ENCODE data around the gene NAA16. TPM values are rescaled to one million over a fixed set of nuclear protein-coding genes. Genes with fewer than 3 reads are reported as not detected.

NAA16 gene
- polyA plus RNA-seq, 1 of the 3 experiments (the other 2 are of a cell fraction) = 4.4 TPM

DNA sequence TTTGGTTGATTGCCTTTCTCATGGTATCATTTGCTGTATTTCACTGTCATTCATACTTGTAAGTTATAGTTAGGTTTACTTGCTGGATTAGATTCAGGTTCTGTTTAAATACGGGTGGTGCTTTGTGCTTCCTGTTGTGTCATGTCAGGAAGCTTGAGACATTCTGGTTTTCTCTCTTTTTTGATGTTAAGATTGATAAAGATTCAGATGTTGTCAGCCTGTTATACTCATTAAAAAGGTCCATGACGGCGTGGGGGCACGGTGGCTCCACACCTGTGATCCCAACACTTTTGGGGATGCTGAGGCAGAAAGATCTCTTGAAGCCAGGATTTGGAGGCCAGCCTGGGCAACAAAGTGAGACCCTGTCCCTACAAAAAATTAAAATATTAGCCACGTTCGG lies 45.7 kb downstream of the NAA16 start:
- Histone ChIP-seq H3K27me3 (ENCODE audit: insufficient read depth) (no peaks in the 10 kb centered on the region), H2AFZ (ENCODE audit: low read depth) (no peak overlapping the region), H3K4me2 (no peak overlapping the region), H3K9ac (no peak overlapping the region), H3K27ac (ENCODE audit: low read depth in 2 of 2, low read length in 1 of 2) (no peak overlapping the region), H3F3A (replicated peaks; ENCODE audit: insufficient read depth) (peaks cover 6% of the 10 kb centered on the region), H3K9me3 (no peaks in the 10 kb centered on the region), H3K79me2 (ENCODE audit: insufficient read depth) (peaks cover 8% of the 10 kb centered on the region; the same call in 1 of the 2 replicates), H3K4me1 (ENCODE audit: control insufficient read depth in 1 of 2, insufficient read depth in 2 of 2, low read depth in 1 of 2, low read length in 1 of 2) (peaks cover 0 to 6% of the 10 kb centered on the region in 2 experiments; a peak in 1 of 4 replicates), H4K20me1 (ENCODE audit: insufficient read depth) (no peaks in the 10 kb centered on the region), H3K4me3 (ENCODE audit: low read depth in 2 of 2, low read length in 1 of 2) (no peak overlapping the region), H3K9me2 (no peaks in the 10 kb centered on the region), H3K36me3 (replicated peaks in 1 of 2; ENCODE audit: control insufficient read depth in 1 of 2, insufficient read depth in 2 of 2, low read length in 1 of 2) (peaks cover 36 to 38% of the 10 kb centered on the region in 2 experiments)
- ChIA-PET POLR2A (no interaction called here), CTCF (no interaction called here)
- no peak for DNase-seq
- no peak for TF ChIP-seq CHD2 (IDR thresholded peaks at IDR 0.05; ENCODE audit: low read length, partially characterized antibody)
- TF ChIP-seq FOXJ3 (CRISPR knock-in tag; IDR thresholded peaks at IDR 0.05) = no peak
- no peak for TF ChIP-seq SIN3A (IDR thresholded peaks at IDR 0.05; ENCODE audit: borderline replicate concordance, low read depth, low read length)
- TF ChIP-seq NFIC (IDR thresholded peaks at IDR 0.05; ENCODE audit: borderline replicate concordance) = no peak
- TF ChIP-seq MXI1 (IDR thresholded peaks at IDR 0.05; ENCODE audit: low read depth, low read length) = no peak
- TF ChIP-seq, protein P1, sequence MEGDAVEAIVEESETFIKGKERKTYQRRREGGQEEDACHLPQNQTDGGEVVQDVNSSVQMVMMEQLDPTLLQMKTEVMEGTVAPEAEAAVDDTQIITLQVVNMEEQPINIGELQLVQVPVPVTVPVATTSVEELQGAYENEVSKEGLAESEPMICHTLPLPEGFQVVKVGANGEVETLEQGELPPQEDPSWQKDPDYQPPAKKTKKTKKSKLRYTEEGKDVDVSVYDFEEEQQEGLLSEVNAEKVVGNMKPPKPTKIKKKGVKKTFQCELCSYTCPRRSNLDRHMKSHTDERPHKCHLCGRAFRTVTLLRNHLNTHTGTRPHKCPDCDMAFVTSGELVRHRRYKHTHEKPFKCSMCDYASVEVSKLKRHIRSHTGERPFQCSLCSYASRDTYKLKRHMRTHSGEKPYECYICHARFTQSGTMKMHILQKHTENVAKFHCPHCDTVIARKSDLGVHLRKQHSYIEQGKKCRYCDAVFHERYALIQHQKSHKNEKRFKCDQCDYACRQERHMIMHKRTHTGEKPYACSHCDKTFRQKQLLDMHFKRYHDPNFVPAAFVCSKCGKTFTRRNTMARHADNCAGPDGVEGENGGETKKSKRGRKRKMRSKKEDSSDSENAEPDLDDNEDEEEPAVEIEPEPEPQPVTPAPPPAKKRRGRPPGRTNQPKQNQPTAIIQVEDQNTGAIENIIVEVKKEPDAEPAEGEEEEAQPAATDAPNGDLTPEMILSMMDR (IDR thresholded peaks at IDR 0.05) = no peak
- TF ChIP-seq, protein P2, sequence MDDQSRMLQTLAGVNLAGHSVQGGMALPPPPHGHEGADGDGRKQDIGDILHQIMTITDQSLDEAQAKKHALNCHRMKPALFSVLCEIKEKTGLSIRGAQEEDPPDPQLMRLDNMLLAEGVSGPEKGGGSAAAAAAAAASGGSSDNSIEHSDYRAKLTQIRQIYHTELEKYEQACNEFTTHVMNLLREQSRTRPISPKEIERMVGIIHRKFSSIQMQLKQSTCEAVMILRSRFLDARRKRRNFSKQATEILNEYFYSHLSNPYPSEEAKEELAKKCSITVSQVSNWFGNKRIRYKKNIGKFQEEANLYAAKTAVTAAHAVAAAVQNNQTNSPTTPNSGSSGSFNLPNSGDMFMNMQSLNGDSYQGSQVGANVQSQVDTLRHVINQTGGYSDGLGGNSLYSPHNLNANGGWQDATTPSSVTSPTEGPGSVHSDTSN (IDR thresholded peaks at IDR 0.05) = no peak
- no peak for TF ChIP-seq RFX5 (IDR thresholded peaks at IDR 0.05; ENCODE audit: low read length)
- TF ChIP-seq MEF2A (IDR thresholded peaks at IDR 0.05; ENCODE audit: borderline replicate concordance, low read depth) = no peak
- WGBS (ENCODE audit: low lambda C conversion rate) = 95% methylated on average over 6 of the region's 6 CpGs

DNA sequence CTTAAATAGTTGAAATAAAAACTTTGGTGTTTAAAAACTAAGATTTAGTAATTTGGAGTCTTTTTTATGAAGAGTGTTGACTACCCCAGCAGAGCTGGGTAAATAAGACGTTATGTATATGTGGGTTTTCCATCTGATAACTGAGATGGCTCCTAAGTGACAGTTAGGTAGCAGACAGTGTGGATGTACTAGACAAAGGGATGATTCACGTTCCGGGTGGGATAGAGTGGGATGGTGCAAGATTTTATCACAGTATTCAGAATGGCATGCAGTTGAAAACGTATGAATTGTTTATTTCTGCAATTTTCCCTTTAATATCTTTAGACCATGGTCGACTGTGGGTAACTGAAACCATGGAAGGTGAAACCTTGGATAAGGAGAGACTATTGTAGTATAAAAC lies 50.4 kb downstream of the NAA16 start:
- Histone ChIP-seq H3K4me1 (ENCODE audit: control insufficient read depth in 1 of 2, insufficient read depth in 2 of 2, low read depth in 1 of 2, low read length in 1 of 2) (peaks cover 0 to 8% of the 10 kb centered on the region in 2 experiments; a peak in 2 of 4 replicates), H2AFZ (ENCODE audit: low read depth) (no peak overlapping the region), H3K79me2 (ENCODE audit: insufficient read depth) (no peaks in the 10 kb centered on the region), H3K4me2 (no peak overlapping the region; the same call in 1 of the 2 replicates), H3K27me3 (ENCODE audit: insufficient read depth) (no peaks in the 10 kb centered on the region), H3K27ac (ENCODE audit: low read depth in 2 of 2, low read length in 1 of 2) (peak overlapping the region; percentile 22 to 69; a peak in 3 of 4 replicates), H3K9ac (no peak overlapping the region), H4K20me1 (ENCODE audit: insufficient read depth) (no peaks in the 10 kb centered on the region), H3K4me3 (ENCODE audit: low read depth in 2 of 2, low read length in 1 of 2) (no peak overlapping the region), H3K9me2 (no peaks in the 10 kb centered on the region), H3F3A (replicated peaks; ENCODE audit: insufficient read depth) (peaks cover 18% of the 10 kb centered on the region), H3K9me3 (no peaks in the 10 kb centered on the region), H3K36me3 (replicated peaks in 1 of 2; ENCODE audit: control insufficient read depth in 1 of 2, insufficient read depth in 2 of 2, low read length in 1 of 2) (peaks cover 65 to 75% of the 10 kb centered on the region in 2 experiments)
- DNase-seq = no peak
- WGBS (ENCODE audit: low lambda C conversion rate) = 17% methylated on average over 5 of the region's 5 CpGs
- POLR2A ChIA-PET = no interaction called here
- CTCF ChIA-PET = interaction anchor here (0.9 to 1.0 kb wide), 2 partner anchors 291 to 930 kb away, joined by 3 read pairs; no protein-coding TSS in a partner anchor
- TF ChIP-seq, protein P3, sequence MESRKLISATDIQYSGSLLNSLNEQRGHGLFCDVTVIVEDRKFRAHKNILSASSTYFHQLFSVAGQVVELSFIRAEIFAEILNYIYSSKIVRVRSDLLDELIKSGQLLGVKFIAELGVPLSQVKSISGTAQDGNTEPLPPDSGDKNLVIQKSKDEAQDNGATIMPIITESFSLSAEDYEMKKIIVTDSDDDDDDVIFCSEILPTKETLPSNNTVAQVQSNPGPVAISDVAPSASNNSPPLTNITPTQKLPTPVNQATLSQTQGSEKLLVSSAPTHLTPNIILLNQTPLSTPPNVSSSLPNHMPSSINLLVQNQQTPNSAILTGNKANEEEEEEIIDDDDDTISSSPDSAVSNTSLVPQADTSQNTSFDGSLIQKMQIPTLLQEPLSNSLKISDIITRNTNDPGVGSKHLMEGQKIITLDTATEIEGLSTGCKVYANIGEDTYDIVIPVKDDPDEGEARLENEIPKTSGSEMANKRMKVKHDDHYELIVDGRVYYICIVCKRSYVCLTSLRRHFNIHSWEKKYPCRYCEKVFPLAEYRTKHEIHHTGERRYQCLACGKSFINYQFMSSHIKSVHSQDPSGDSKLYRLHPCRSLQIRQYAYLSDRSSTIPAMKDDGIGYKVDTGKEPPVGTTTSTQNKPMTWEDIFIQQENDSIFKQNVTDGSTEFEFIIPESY (IDR thresholded peaks at IDR 0.05; ENCODE audit: borderline replicate concordance, low read depth) = no peak
- TF ChIP-seq FOSL2 (IDR thresholded peaks at IDR 0.05; ENCODE audit: borderline replicate concordance, low read depth) (no peak), YY1 (IDR thresholded peaks at IDR 0.05; ENCODE audit: low read depth) (no peak), CHD2 (IDR thresholded peaks at IDR 0.05; ENCODE audit: low read length, partially characterized antibody) (no peak), POLR2AphosphoS5 (IDR thresholded peaks at IDR 0.05; ENCODE audit: low read depth, low read length) (no peak), GATA2 (CRISPR knock-in tag; IDR thresholded peaks at IDR 0.05) (no peak)
- TF ChIP-seq, protein P1 (IDR thresholded peaks at IDR 0.05) = no peak
- TF ChIP-seq, protein P4, sequence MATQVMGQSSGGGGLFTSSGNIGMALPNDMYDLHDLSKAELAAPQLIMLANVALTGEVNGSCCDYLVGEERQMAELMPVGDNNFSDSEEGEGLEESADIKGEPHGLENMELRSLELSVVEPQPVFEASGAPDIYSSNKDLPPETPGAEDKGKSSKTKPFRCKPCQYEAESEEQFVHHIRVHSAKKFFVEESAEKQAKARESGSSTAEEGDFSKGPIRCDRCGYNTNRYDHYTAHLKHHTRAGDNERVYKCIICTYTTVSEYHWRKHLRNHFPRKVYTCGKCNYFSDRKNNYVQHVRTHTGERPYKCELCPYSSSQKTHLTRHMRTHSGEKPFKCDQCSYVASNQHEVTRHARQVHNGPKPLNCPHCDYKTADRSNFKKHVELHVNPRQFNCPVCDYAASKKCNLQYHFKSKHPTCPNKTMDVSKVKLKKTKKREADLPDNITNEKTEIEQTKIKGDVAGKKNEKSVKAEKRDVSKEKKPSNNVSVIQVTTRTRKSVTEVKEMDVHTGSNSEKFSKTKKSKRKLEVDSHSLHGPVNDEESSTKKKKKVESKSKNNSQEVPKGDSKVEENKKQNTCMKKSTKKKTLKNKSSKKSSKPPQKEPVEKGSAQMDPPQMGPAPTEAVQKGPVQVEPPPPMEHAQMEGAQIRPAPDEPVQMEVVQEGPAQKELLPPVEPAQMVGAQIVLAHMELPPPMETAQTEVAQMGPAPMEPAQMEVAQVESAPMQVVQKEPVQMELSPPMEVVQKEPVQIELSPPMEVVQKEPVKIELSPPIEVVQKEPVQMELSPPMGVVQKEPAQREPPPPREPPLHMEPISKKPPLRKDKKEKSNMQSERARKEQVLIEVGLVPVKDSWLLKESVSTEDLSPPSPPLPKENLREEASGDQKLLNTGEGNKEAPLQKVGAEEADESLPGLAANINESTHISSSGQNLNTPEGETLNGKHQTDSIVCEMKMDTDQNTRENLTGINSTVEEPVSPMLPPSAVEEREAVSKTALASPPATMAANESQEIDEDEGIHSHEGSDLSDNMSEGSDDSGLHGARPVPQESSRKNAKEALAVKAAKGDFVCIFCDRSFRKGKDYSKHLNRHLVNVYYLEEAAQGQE (IDR thresholded peaks at IDR 0.05; ENCODE audit: low read depth, low read length) = no peak
- TF ChIP-seq, protein P5, sequence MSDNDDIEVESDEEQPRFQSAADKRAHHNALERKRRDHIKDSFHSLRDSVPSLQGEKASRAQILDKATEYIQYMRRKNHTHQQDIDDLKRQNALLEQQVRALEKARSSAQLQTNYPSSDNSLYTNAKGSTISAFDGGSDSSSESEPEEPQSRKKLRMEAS (IDR thresholded peaks at IDR 0.05; ENCODE audit: low read depth) = no peak
